HG03280 (cell line): ENCODE data around the gene TRIM41.
"Not testable (repeated sequence)": the region's sequence is repeated elsewhere in the genome, so short reads cannot be mapped to it uniquely, and the experiment has no call there.

Experiments
- ATAC-seq: cut with Tn5 transposase; IDR thresholded peaks from one replicate; pipeline ENCODE4 v1.9.1; 2021; ENCODE audit warnings: mild to moderate bottlenecking, moderate library complexity; ENCODE audit not compliant: unreplicated experiment

TRIM41 gene

GRCh38 chr5:181282415-181282814 lies 59.3 kb downstream of the TRIM41 start:
- not testable (repeated sequence) for ATAC-seq

DNA sequence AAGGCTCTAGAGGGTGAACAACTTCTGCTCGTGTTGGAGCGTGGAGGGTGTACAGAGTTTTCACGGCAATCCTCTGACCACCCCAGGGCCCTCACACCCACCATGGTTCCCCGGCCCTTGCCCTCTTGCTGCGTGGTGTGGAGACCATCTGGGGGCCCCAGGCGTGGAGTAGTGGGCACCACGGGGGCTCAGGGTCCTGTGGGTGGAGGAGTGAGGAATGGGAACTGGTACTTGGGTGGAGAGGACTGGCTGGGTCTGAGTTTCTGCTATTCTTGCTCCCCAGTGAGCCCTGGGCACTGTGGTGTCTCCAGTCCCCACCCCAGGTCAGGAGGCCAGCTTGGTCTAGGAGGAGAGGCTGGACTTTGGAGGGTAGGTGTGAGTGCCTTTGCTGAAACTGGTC lies 59.8 kb downstream of the TRIM41 start:
- no peak for ATAC-seq

GRCh38 chr5:181283347-181283746 lies 60.3 kb downstream of the TRIM41 start:
- ATAC-seq = no peak

GRCh38 chr5:181283841-181284755 lies 61.0 kb downstream of the TRIM41 start:
- ATAC-seq = not testable (repeated sequence)
